NCI-H1930 (cell line): ENCODE measurements around the gene AGT.
"Not testable (repeated sequence)": the region's sequence is repeated elsewhere in the genome, so short reads cannot be mapped to it uniquely, and the experiment has no call there.

ENCODE experiments used
- DNase-seq, 2 experiments: peaks; one replicate each; lab custom pipeline; 2025; lab: John Stamatoyannopoulos, UW

AGT gene

DNA sequence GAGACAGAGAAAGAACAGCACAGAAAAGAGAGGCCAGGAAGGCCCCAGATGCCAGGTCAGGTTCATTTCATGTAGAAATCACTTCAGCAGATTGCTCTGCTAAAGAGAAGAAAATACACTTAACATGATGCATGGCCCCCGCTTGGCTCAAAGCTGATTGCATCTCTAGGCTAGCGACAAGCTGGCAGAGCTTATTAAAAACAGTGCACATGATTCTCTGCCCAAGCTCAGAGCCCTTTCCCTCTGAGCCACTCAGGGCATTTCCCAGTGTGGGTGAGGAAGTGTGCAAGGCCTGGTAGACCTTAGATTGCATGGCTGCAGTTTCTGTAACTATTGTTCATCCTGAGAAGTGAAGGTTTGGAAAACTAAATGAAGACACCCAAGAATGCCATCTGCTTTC lies 30.0 kb upstream of the AGT start:
- no peak for DNase-seq

DNA sequence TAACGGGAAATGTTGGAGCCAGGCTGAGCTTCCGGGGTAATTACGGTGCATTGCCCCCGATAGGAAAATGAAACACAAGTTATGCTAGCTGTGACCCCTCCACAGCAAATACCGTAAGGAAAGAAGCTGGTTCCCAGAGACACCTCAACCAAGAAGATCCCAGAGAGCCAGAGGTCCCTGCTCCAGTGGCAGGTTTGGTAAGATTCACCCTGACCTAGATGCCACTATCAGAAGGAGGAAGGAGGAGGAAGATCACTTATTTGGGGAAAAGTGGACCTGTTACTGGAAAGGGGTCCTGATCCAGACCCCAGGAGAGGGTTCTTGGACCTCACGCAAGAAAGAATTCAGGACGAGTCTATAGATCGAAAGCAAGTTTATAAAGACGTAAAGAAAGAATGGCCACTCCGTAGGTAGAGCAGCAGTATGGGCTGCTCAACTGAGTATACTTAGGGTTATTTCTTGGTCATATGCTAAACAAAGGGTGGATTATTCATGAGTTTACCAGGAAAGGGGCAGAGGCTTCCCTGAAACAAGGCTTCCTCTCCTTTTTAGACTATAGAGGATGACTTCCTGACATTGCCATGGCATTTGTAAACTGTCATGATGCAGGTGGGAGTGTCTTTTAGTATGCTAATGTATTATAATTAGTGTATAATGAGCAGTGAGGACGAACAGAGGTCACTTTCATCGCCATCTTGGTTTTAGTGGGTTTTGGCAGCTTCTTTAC lies 25.8 kb upstream of the AGT start:
- DNase-seq = no peak

DNA sequence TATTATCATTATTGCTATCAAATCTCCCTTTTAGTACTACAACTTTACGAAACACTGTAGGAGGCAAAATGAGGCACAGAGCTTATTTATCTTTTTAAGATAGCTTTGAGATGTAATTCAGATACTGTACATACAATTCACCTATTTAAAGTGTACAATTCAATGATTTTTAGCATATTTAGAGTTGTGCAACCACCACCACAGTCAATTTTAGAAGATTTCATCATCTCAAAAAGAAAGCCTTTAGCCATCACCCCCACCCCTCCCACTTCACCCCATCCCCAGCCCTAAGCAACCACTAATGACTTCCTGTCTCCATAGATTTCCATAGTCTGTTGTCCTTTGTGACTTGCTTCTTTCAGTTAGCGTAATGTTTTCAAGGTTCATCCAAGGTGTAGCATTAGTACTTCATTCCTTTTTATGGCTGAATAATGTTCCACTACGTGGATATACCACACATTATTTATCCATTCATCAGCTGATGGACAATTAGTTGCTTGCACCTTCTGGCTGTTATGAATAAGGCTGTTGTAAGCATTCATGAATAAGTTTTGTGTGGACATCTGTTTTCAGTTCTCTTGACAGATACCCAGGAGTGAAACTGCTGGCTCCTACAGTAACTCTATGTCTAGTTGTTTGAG lies 23.8 kb upstream of the AGT start:
- no peak for DNase-seq

DNA sequence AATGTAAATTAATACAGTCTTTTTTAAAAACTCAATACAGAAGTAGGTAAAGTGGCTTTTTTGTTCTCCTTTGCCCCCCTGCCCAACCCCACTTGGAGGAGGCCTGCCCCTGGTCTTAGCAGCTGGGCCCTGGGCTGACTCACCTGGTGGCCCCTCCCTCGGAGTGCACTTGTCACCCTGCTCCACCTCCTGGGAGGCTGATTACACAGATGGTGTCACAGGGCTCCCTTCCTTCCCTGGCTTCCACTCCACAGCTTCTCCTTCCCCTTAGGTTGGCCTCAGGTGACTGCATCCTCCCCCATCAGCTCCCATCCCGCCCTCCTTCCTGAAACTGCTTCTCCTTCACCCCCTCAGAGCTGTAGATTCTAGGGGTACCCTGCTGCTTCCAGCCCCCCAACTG lies 21.5 kb upstream of the AGT start:
- DNase-seq = no peak

DNA sequence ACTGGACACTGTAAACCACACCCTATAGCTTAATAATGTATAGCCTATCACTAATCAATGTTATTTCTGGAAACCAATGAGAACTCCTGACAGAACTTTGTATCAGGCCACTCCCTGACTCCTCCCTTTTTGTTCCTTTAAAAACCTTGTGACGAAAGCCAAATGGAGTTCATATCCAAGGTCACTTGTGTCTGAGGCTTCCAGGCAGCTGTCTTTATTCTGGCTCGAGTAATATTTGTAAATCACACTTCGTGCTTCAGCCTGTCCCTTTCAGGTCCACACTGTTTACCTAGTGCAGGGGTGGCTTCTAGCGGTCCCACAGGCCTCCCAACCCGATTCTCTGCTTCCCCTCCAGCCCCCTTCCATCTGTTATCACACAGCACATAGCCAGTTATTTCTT lies 17.1 kb upstream of the AGT start:
- DNase-seq = no peak

DNA sequence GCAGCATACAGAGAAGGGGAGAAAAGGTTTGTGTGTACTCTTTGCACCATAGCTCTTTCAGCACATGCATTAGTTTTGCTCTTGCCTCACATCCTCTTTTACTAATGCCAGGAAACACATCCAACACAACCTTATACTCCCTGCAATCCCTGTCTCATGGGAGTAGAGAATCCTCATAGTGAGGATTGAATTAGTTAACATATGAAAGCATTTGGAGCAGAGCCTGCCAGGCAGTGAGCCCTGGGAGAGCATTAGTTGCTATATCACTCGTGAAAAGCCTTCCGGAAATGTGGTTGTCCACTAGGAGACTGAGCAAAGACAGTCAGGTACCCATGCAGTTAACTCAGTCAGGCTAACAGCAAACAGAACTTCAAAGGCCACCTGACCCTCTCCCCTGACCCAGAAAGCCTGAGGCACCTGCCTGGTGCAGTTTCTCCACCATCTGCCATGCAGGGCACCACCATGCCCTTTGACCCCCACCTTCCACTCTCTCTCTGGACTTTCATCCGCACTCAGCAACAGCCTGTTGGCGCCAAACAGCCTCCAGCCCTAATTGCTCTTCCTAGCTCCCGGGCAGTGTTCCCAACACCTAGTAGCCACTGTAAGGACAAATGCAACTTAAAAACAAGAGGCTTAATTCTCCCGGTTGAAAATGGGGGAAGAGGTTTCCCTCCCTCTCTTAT lies 14.9 kb upstream of the AGT start:
- no peak for DNase-seq

DNA sequence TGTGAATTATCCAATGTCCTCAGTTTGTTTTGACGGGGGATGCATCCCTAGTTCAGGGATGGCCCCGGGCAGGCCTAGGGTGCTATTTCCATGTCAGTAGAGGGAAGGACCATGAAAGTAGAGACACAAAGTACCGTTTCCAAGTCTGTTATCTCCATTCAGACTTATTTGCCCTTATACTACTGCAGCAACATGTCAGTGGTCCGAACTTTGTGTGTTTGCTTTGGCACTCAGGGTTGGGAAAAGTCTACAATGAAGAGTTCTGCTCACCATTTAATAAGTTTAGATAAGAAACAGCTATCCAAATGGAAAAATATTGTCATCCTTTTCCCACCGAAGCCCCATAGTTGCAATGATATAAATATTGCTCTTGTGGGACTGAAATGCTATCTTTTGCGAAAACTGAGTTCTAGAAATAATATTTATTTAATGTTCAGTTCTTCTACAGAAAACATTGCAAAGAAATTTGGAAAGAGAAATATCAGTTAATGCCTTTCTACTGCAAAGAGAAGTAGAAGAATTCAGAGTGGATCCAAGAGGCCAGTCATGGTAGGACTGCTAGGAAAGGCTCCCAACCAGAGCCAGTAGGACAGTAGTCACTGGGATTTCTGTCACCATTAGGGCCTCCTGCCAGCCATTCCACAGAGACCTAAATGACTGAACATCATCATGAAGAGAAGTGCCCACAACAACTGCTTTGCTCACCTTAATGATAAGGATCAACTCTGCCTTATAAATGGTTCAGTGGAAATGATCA lies 11.5 kb upstream of the AGT start:
- no peak for DNase-seq

DNA sequence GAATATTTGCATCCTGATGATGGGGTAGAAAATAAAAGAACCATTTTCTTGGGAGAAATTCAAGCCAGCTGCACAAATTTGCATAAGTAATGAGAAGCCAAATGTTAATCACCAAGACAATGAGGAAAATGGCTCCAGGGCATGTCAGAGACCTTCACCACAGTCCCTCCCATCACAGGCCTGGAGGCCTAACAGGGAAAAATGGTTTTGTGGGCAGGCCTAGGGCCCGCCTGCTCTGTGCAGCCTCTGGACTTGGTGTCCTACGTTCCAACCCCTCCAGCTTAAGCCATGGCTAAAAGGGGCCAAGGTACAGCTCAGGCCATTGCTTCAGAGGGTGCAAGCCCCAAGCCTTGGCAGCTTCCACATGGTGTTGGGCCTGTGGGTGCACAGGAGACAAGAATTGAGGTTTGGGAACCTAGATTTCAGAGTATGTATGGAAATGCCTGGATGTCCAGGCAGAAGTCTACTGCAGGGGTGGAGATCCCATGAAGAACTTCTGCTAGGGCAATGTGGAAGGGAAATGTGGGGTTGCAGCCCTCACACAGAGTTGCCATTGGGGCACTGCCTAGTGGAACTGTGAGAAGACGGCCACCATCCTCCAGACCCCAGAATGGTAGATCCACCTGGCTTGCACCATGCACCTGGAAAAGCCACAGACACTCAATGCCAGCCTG lies 8.1 kb upstream of the AGT start:
- not testable (repeated sequence) for DNase-seq

DNA sequence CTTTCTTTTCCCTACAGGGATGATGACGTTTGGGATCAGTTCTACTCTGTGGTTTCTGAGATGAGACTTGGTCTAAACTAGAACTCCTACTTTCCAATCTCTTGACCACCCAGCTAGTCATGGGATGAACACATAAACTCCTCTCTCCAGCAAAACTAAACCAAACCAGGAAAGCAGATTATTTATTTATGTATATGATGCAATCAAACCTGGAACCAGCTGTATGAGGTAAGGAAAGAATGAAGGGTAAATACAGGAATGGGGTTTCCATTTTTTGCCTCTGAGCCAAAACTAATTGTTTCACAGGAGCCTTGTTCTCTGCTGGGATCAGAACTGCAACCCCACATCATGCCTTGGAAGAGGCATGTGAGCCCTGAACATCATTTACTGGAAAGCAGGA lies 3.3 kb upstream of the AGT start:
- no peak for DNase-seq

DNA sequence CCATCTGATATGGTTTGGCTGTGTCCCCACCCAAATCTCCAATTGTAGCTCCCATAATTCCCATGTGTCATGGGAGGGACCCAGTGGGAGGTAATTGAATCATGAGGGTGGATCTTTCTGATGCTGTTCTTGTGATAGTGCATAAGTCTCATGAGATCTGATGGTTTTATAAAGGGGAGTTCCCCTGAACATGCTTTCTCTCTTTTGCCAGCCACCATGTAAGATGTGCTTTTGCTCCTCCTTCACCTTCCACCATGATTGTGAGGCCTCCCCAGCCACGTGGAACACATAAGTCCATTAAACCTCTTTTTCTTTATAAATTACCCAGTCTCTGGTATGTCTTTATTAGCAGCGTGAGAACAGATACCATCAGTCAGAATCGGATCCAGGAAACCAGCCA lies 2.5 kb upstream of the AGT start:
- DNase-seq = not testable (repeated sequence)

DNA sequence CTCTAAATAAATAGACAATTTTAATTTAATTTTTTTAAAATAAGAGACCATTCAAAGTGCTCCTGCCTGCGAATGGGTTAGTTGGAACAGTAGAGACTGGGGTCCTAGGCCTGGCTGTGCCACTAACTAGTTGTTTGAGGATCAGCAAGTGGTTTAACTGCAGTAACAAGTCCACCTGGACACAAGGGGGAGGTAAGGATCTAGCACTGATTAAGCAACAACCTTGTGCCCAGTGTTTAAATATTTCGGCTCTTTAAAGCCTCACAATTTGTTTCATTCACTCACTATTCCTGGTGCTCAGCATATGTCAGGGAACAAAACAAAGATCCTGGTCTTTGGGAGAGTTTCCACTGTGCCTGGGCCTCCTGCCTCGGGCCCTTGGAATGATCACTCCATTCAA lies 1.6 kb upstream of the AGT start:
- no peak for DNase-seq

DNA sequence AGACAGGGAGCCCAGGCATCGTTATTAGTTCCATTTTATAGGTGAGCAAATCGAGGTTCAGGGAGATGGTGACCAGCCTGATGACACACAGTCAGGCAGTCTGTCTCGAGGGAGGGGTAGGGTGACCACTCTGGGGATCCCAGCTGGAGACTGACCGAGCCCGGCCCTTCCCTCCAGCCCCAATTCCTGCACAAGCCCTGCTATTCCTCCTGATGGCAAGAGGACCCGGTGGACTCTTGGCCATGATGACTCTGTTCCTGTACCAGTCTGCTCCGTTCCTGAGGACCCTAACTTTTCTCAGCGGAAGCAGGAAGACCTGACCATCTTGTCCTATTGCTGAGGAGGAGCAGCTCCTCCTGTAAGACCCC lies 391 bp downstream of the AGT start:
- no peak for DNase-seq

DNA sequence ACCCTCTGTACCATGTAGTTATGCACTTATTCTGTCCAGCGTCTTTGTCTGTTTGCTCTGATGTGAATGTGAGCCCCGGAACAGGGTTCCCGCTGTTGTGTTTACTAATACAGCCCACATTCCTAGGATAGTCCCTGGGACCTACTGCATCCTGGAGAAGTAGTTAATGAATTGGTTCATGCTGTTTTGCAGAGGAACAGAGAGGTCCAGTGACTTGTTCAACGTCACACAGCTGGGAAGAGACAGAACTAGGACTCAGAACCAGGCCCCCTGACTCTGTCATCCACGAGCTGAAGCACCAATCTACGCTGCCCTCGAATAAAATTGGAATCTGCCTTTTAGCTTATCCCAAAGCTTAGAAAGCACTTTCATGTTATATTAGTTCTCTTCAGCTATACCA lies 784 bp downstream of the AGT start:
- no peak for DNase-seq

DNA sequence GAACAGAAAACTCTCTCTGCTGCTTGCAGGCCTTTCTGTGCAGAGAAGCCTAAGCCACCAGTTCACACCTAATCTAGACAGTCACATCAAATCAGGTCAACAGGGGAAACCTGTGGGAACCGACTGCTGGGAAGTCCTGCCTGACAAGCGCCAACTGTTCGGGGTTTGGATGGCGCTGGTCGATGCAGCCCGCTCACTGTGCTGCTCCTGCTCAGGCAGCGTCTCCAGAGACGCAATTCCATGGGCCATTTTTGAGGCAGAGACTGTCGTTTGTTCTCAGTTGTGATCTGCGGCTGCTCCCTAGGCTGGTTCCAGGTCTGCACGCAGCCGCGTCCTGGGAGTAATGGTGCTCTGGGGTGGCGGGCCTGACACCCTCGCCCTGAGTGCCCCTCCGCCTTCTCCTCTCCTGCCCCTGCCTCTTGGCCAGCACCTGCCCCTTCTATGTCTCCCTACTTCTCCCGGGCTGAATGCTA lies 1.4 kb downstream of the AGT start:
- DNase-seq = no peak

DNA sequence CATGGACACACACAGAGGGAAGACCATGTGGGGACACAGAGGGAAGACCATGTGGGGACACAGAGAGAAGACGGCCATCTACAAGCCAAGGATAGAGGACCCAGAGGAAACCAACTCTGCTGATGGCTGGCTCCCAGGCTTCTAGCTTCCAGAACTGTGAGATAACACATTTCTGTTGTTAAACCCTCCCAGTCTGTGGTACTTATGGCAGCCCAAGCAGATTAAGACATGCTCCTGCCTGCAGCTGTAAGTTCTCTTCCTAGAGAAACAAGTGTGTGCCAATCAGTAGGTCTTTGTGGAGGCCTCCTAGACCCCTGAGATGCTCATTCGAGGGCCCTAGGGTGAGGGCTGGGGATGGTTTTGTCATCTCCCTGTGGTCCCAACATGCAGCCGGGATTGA lies 2.7 kb downstream of the AGT start:
- DNase-seq = no peak

DNA sequence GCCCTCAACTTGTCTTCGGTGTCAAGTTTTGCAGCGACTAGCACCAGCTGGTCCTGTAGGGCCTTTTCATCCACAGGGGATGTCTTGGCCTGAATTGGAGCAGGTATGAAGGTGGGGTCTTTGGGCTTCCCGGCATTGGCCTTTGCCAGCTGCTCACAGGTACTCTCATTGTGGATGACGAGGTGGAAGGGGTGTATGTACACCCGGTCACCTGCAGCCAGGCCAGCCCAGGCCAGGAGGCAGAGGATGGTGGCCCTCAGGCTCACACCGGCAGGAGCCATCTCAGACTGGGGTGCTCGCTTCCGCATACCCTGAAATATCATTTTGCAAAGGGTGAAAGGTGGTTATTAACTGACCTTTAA lies 3.4 kb downstream of the AGT start:
- no peak for DNase-seq

DNA sequence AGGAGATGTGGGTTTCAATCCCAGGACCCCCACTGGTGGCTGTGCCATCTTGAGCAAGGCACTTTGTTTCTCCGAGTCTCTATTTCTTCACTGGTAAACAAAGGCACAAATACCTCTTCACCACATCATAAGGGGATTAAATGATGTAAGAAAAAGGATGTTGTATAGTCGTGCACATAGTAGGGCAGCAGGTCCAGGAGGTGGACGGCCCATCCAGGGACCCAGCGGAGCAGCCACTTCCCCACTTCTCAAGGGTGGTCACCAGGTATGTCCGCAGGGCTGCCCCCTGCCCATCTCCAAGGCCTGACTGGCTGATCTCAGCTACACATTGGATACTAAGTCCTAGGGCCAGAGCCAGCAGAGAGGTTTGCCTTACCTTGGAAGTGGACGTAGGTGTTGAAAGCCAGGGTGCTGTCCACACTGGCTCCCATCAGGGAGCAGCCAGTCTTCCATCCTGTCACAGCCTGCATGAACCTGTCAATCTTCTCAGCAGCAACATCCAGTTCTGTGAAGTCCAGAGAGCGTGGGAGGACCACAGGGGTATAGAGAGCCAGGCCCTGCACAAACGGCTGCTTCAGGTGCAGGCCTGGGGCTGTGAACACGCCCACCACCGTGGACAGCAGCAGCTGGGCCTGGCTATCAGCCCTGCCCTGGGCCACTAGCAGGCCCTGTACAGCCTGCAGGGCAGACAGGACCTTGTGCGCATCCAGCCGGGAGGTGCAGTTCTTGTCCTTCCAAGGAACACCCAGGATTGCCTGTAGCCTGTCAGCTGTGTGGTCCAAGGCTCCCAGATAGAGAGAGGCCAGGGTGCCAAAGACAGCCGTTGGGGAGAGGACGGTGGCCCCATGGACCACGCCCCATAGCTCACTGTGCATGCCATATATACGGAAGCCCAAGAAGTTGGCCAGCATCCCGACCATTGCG lies 4.0 kb downstream of the AGT start:
- no peak for DNase-seq

DNA sequence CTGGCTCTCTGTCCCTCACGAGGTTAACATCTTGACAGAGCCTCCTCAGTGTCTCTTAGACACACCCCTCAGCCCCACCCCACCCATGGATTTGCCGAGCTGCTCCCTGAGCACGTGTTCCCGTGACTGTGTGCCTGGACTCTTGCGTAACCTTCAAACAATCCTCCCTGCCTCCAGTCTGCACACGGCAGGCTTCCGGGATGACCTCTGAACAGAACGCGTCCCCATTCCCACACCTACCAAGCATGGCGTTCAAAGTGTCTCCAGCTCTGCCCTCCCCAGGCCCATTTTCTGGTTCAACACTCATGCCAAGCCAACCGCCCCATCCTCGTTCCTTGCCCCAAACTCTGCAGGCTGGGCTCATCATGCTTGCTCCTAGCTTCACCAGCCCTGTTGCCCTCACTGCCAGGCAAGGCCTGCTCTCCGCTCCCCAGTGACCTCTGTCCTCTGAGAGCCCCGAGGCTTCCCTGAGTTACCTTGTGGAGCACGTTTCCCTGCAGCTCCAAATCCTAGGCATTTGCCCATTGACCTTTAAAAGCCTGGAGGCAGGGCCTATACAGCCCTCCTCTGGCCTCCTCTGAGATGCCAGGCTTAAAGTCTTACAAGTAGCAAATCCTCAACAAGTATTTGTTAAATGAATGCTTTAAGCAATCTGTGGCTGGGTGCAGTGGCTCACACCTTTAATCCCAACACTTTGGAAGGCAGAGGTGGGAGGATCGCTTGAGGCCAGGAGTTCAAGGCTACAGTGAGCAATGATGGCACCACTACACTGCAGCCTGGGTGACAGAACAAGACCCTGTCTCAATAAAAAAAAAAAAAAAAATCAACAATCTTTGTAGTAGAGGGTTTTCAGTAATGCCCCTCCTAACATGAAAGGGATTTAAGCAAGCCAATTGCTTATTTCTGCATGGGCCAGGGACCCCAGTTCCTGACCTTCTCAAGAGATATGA lies 5.0 kb downstream of the AGT start:
- DNase-seq = no peak

DNA sequence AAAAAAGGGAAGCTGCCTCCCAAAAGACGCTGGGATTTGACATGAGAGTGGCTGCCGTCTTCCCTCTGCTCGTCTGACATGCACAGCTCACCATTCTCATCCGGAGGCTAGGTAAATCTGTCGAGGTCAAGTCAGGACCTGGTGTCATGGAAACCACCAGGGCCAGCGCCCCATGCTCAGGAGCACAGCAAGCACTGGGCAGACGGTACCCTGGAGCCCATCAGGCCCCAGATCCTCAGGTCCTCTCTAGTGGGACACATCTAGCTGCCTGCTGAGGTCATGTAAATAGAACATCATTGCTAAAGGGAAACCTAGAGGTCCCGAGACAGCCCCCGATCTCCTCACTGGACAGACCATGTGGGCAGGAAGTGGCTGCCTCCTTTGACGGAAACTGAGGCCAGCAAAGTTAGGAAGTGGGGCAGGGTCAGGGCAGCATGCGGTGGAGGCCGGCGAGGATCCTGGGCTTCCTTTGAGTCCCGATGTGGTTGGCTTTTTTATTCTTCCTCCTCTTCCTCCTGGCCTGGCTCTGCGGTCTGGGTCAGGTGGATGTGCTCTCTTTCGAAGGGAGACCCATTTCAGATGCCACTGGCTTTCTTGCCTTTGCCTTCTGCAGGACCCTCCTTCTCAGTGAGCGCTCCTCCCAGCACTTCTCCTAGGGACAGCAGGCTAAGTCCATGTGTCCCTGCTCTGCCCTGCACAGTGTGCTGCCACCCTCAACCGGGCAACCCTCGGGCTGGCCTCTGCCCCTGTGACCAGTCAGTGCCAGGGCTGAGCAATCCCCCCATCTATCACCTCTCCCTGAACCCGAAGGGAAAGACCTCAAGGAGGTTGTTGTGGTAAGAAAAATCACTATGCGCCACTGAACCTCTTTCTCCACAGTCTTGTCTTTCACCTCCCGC lies 5.9 kb downstream of the AGT start:
- no peak for DNase-seq
